Measurements from ENCODE around the gene CLIP2. TPM values are rescaled to one million over a fixed set of nuclear protein-coding genes. Genes with fewer than 3 reads are reported as not detected.

Gene CLIP2
- total RNA-seq, 1 experiment from 2014 or later = 28.9 TPM

- DNase-seq (ENCODE audit: low spot score) = no peak
- Histone ChIP-seq H3K4me1 (ENCODE audit: insufficient read depth, low read length, poor library complexity, severe bottlenecking) (peaks cover 4% of the 10 kb centered on the region), H3K9me3 (ENCODE audit: low read depth, low read length, poor library complexity, severe bottlenecking) (no peaks in the 10 kb centered on the region), H3K36me3 (ENCODE audit: insufficient read depth, low read length, poor library complexity, severe bottlenecking) (peaks cover 10% of the 10 kb centered on the region), H3K4me3 (ENCODE audit: low read depth, low read length, poor library complexity, severe bottlenecking) (no peak overlapping the region), H3K27ac (ENCODE audit: low read depth, low read length, poor library complexity, severe bottlenecking) (no peak overlapping the region), H3K27me3 (replicated peaks; ENCODE audit: insufficient read depth, low read depth, low read length, poor library complexity) (no peaks in the 10 kb centered on the region)
- POLR2A ChIA-PET (ENCODE audit: low non-redundant PET) = no interaction called here
- BruUV-seq (replicated peaks) = no TSS peak
- TF ChIP-seq CTCF (conservative IDR thresholded peaks at IDR 0.05; ENCODE audit: low read depth, low read length) (no peak), EZH2 (IDR thresholded peaks at IDR 0.05; ENCODE audit: borderline replicate concordance, low read depth, low read length, poor library complexity, severe bottlenecking) (no peak)
- CTCF ChIA-PET = no interaction called here
- intact Hi-C loops (cut with micrococcal nuclease; ENCODE audit: unreplicated experiment) = no loop called here
Observed at GRCh38 chr7:74356589-74357315, 67.5 kb downstream of the CLIP2 start.

GRCh38 chr7:74360008-74360407 lies 70.8 kb downstream of the CLIP2 start:
- no peaks in the 10 kb centered on the region for H3K9me3 ChIP-seq (ENCODE audit: low read depth, low read length, poor library complexity, severe bottlenecking)
- no TSS peak for BruUV-seq (replicated peaks)
- H3K27me3 ChIP-seq (replicated peaks; ENCODE audit: insufficient read depth, low read depth, low read length, poor library complexity) = no peaks in the 10 kb centered on the region
- CTCF ChIA-PET = no interaction called here
- H3K4me1 ChIP-seq (ENCODE audit: insufficient read depth, low read length, poor library complexity, severe bottlenecking) = no peaks in the 10 kb centered on the region
- TF ChIP-seq EZH2 (IDR thresholded peaks at IDR 0.05; ENCODE audit: borderline replicate concordance, low read depth, low read length, poor library complexity, severe bottlenecking) = no peak
- TF ChIP-seq CTCF (conservative IDR thresholded peaks at IDR 0.05; ENCODE audit: low read depth, low read length) = no peak
- H3K4me3 ChIP-seq (ENCODE audit: low read depth, low read length, poor library complexity, severe bottlenecking) = no peak overlapping the region
- no peak overlapping the region for H3K27ac ChIP-seq (ENCODE audit: low read depth, low read length, poor library complexity, severe bottlenecking)
- peaks cover 10% of the 10 kb centered on the region for H3K36me3 ChIP-seq (ENCODE audit: insufficient read depth, low read length, poor library complexity, severe bottlenecking)
- POLR2A ChIA-PET (ENCODE audit: low non-redundant PET) = no interaction called here
- intact Hi-C loops (cut with micrococcal nuclease; ENCODE audit: unreplicated experiment) = no loop called here
- DNase-seq (ENCODE audit: low spot score) = no peak

- no TSS peak for BruUV-seq (replicated peaks)
- no peaks in the 10 kb centered on the region for H3K36me3 ChIP-seq (ENCODE audit: insufficient read depth, low read length, poor library complexity, severe bottlenecking)
- CTCF ChIA-PET = no interaction called here
Observed at GRCh38 chr7:74362266-74362665, 73.1 kb downstream of the CLIP2 start.

More at GRCh38 chr7:74362266-74362665, 73.1 kb downstream of the CLIP2 start:
- TF ChIP-seq CTCF (conservative IDR thresholded peaks at IDR 0.05; ENCODE audit: low read depth, low read length) (no peak), EZH2 (IDR thresholded peaks at IDR 0.05; ENCODE audit: borderline replicate concordance, low read depth, low read length, poor library complexity, severe bottlenecking) (no peak)
- no peak for DNase-seq (ENCODE audit: low spot score)
- intact Hi-C loops (cut with micrococcal nuclease; ENCODE audit: unreplicated experiment) = no loop called here
- no peak overlapping the region for H3K4me3 ChIP-seq (ENCODE audit: low read depth, low read length, poor library complexity, severe bottlenecking)
- POLR2A ChIA-PET (ENCODE audit: low non-redundant PET) = interaction anchor here (0.6 kb wide), 1 partner anchor 342 kb away, joined by 24 read pairs; no protein-coding TSS in a partner anchor
- H3K27ac ChIP-seq (ENCODE audit: low read depth, low read length, poor library complexity, severe bottlenecking) = no peak overlapping the region
- H3K9me3 ChIP-seq (ENCODE audit: low read depth, low read length, poor library complexity, severe bottlenecking) = no peaks in the 10 kb centered on the region
- H3K27me3 ChIP-seq (replicated peaks; ENCODE audit: insufficient read depth, low read depth, low read length, poor library complexity) = no peaks in the 10 kb centered on the region
- H3K4me1 ChIP-seq (ENCODE audit: insufficient read depth, low read length, poor library complexity, severe bottlenecking) = no peaks in the 10 kb centered on the region

Data from A673 (cell line).